Left renal cortex interstitium (tissue), 4 donors: ENCODE measurements around the gene ABI1. TPM values are rescaled to one million over a fixed set of nuclear protein-coding genes. Genes with fewer than 3 reads are reported as not detected.

Source experiments
- polyA plus RNA-seq, 4 donors: library from polyadenylated mRNA; unstranded; fragments of 120-200 nt; gene quantifications; one replicate each; pipeline ENCODE4 v1.2.1, GENCODE V29; 2013; ENCODE audit not compliant: insufficient read length in 4 of 4

ABI1 gene
- polyA plus RNA-seq, 4 donors = 61.7 to 65.9 (median 63.8) TPM

Other genes with a start within 250 kb of the ABI1 start
- gene PDSS1, start 163.3 kb downstream of the ABI1 start, polyA plus RNA-seq = 10 to 100 TPM in 3 of 4 donors, 1 to 10 TPM in 1; 9.9 to 15.3 (median 11.6) TPM
- 10 to 100 TPM; 11.8 to 21.0 (median 14.7) TPM for gene ANKRD26, start 239.5 kb upstream of the ABI1 start, polyA plus RNA-seq